ENCODE data around the gene ZNF217. TPM values are rescaled to one million over a fixed set of nuclear protein-coding genes. Genes with fewer than 3 reads are reported as not detected.
"Not testable (repeated sequence)": the region's sequence is repeated elsewhere in the genome, so short reads cannot be mapped to it uniquely, and the experiment has no call there.

Gene ZNF217
- total and polyA plus RNA-seq, 2 experiments from 2014 or later = 4.7 to 32.4 TPM

GRCh38 chr20:53567379-53567917, 26.2 kb downstream of the ZNF217 start:
- Histone ChIP-seq H2AFZ (no peak overlapping the region), H3K4me1 (ENCODE audit: insufficient read depth) (no peaks in the 10 kb centered on the region), H3K4me3 (no peak overlapping the region), H4K20me1 (ENCODE audit: insufficient read depth, poor library complexity, severe bottlenecking) (peaks cover 40% of the 10 kb centered on the region), H3K27ac (no peak overlapping the region), H3K9me3 (ENCODE audit: low read depth) (no peaks in the 10 kb centered on the region), H3K4me2 (no peak overlapping the region), H3K27me3 (no peaks in the 10 kb centered on the region), H3K79me2 (peaks cover 64% of the 10 kb centered on the region), H3K9me2 (replicated peaks; ENCODE audit: insufficient read depth) (no peaks in the 10 kb centered on the region), H3K36me3 (replicated peaks; ENCODE audit: insufficient read depth, low read depth) (no peaks in the 10 kb centered on the region)
- TF ChIP-seq CTCF (IDR thresholded peaks at IDR 0.05; ENCODE audit: poor library complexity) (no peak), EZH2 (IDR thresholded peaks at IDR 0.05; ENCODE audit: borderline replicate concordance) (no peak), EZH2phosphoT487 (IDR thresholded peaks at IDR 0.05; ENCODE audit: low read depth, severe bottlenecking, unreplicated experiment) (no peak)
- no peak for DNase-seq (ENCODE audit: low spot score)
- 90% methylated on average over 3 of the region's 3 CpGs for WGBS (ENCODE audit: low lambda C conversion rate, missing lambda C conversion rate)

DNA sequence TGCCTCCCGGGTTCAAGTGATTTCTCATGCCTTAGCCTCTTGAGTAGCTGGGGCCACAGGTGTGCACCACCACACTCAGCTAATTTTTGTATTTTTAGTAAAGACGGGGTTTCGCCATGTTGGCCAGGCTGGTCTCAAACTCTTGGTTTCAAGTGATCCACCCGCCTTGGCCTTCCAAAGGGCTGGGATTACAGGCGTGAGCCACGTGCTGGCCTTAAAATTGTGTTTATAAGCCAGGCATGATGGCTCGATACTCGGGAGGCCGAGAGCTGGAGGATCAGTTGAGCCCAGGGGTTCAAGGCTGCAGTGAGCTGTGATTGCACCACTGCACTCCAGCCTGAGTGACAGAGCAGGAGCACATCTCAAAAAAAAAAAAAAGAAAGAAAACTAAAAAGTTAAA, 27.0 kb downstream of the ZNF217 start:
- not testable (repeated sequence) for DNase-seq (ENCODE audit: low spot score); H3K4me3 ChIP-seq; H3K4me2 ChIP-seq; H3K27me3 ChIP-seq; H3K9me2 ChIP-seq (replicated peaks; ENCODE audit: insufficient read depth); H3K27ac ChIP-seq; H2AFZ ChIP-seq; H3K9me3 ChIP-seq (ENCODE audit: low read depth); H3K4me1 ChIP-seq (ENCODE audit: insufficient read depth); H3K36me3 ChIP-seq (replicated peaks; ENCODE audit: insufficient read depth, low read depth)
- over 99% methylated on average over 9 of the region's 9 CpGs for WGBS (ENCODE audit: low lambda C conversion rate, missing lambda C conversion rate)
- Histone ChIP-seq H4K20me1 (ENCODE audit: insufficient read depth, poor library complexity, severe bottlenecking) (peaks cover 34% of the 10 kb centered on the region), H3K79me2 (peaks cover 56% of the 10 kb centered on the region)

GRCh38 chr20:53565254-53565653, 28.4 kb downstream of the ZNF217 start:
- Histone ChIP-seq H3K79me2 (peaks cover 43% of the 10 kb centered on the region), H3K4me3 (no peak overlapping the region), H3K9me3 (ENCODE audit: low read depth) (no peaks in the 10 kb centered on the region), H3K27ac (no peak overlapping the region), H3K4me2 (no peak overlapping the region), H3K36me3 (replicated peaks; ENCODE audit: insufficient read depth, low read depth) (no peaks in the 10 kb centered on the region), H3K4me1 (ENCODE audit: insufficient read depth) (no peaks in the 10 kb centered on the region), H2AFZ (no peak overlapping the region), H4K20me1 (ENCODE audit: insufficient read depth, poor library complexity, severe bottlenecking) (peaks cover 26% of the 10 kb centered on the region), H3K9me2 (replicated peaks; ENCODE audit: insufficient read depth) (no peaks in the 10 kb centered on the region), H3K27me3 (no peaks in the 10 kb centered on the region)
- DNase-seq (ENCODE audit: low spot score) = no peak
- TF ChIP-seq CTCF (IDR thresholded peaks at IDR 0.05; ENCODE audit: poor library complexity) = no peak
- TF ChIP-seq EZH2 (IDR thresholded peaks at IDR 0.05; ENCODE audit: borderline replicate concordance) = no peak
- TF ChIP-seq EZH2phosphoT487 (IDR thresholded peaks at IDR 0.05; ENCODE audit: low read depth, severe bottlenecking, unreplicated experiment) = no peak
- WGBS (ENCODE audit: low lambda C conversion rate, missing lambda C conversion rate) = 97% methylated on average over 11 of the region's 11 CpGs

GRCh38 chr20:53562104-53562764, 31.4 kb downstream of the ZNF217 start:
- not testable (repeated sequence) for H3K27me3 ChIP-seq; H3K9me3 ChIP-seq (ENCODE audit: low read depth); H3K4me2 ChIP-seq; H2AFZ ChIP-seq; H3K9me2 ChIP-seq (replicated peaks; ENCODE audit: insufficient read depth); H3K27ac ChIP-seq; H3K4me1 ChIP-seq (ENCODE audit: insufficient read depth); DNase-seq (ENCODE audit: low spot score); H3K4me3 ChIP-seq; H3K36me3 ChIP-seq (replicated peaks; ENCODE audit: insufficient read depth, low read depth); H4K20me1 ChIP-seq (ENCODE audit: insufficient read depth, poor library complexity, severe bottlenecking)
- 97% methylated on average over 9 of the region's 9 CpGs for WGBS (ENCODE audit: low lambda C conversion rate, missing lambda C conversion rate)
- peaks cover 17% of the 10 kb centered on the region for H3K79me2 ChIP-seq

Measured in hepatocyte (in vitro differentiated cells).